ENCODE data around the gene RAB28.

RAB28 gene

GRCh38 chr4:13368217-13368616 lies 115.9 kb downstream of the RAB28 start:
- no peak for DNase-seq

- no peak for DNase-seq
Observed at GRCh38 chr4:13367691-13368090, 116.4 kb downstream of the RAB28 start.

- no peak for DNase-seq
Observed at GRCh38 chr4:13367244-13367643, 116.9 kb downstream of the RAB28 start.

DNA sequence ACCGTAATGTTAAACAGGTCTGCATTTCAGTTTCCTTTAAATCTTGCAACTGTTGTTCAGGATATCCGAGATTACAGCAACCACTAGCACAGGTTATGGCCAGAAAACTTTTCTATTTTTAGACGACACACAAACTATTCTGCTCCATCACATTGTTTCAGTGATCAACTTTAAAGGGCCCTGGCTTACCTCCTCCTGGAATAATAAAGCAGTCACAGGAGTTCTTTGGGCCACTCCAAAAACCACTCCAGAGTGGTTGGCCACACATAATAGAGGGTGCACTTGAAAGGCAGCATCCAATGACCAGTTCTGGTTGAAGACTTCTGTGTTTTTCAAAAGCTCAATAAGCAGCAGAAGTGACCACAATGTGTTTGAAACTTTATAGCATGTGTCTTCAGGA lies 118.9 kb downstream of the RAB28 start:
- DNase-seq = no peak

DNA sequence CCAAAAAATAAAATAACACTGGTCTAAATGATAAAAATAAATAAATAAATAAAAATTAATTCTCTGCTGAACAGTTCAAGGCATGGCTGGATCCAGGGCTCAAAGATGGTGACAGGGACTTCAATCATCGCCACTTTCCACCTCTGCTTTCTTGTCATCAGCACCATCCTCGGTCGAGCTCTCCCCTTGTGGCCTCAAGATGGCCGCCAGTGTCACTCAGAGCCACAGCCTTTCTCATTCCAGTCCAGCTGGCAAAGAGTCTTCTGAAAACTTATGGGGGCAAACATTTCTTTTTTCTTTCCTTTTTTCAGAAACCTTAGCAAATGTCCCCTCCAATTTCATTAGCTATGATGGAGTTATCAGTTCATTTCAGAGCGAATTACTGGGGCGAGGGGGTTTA lies 119.5 kb downstream of the RAB28 start:
- no peak for DNase-seq

GRCh38 chr4:13364172-13364571 lies 120.0 kb downstream of the RAB28 start:
- no peak for DNase-seq

GRCh38 chr4:13359809-13360208 lies 124.3 kb downstream of the RAB28 start:
- DNase-seq = no peak

DNA sequence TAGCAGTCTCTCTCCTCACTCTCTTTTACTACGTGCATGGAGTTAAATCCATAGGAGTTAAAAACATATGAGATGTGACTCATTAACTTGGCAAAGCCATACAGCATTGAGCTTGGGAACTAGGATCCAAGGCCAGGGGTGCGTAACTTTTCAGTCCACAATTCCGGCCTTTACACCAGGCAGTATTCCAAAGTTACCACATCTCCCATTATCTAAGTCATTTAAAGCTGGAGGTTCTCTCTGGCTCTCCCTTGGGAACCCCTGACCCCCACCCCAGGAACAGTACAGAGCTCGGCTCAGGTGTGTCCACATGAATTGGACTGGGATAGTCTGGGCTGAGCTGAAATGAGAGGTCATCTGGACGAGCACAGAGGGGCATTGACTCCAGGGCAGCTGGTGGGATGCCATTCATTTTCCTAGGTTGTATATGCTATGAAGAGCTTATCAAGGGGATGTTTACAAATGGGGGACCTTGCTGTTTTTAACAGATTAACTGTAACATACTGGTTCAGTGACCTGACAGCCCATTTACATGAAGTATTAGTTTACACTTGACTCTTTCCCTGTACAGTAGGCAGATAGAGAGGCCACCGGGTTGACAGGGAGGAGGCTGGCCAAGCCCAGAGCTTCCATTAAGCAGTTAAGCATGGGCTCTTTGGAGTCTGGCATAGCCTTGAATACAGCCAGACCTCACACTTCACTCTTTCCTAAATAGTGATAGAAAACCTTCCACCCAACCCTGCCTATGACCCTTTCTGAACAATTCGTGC lies 128.8 kb downstream of the RAB28 start:
- no peak for DNase-seq

GRCh38 chr4:13349096-13349495 lies 135.0 kb downstream of the RAB28 start:
- DNase-seq = no peak

DNA sequence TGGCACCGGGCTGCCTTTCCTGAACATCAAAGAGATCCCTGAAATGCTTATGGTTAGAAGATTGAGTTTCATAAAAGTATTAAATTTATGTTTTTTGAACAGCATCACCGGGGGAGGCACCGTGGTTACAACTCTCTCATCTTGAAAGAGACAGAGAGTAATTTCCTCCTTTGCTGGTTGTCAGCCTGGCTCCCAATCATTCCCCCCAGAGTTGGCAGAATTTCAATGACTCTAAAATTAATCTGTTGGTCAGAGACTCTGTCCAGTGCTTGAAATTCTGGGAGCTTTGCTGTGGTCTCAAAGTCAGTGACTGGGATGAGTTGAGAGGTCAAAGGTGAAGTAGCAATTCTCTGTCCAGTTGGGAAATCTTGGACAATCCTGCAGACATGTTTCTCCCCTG lies 135.9 kb downstream of the RAB28 start:
- no peak for DNase-seq

DNA sequence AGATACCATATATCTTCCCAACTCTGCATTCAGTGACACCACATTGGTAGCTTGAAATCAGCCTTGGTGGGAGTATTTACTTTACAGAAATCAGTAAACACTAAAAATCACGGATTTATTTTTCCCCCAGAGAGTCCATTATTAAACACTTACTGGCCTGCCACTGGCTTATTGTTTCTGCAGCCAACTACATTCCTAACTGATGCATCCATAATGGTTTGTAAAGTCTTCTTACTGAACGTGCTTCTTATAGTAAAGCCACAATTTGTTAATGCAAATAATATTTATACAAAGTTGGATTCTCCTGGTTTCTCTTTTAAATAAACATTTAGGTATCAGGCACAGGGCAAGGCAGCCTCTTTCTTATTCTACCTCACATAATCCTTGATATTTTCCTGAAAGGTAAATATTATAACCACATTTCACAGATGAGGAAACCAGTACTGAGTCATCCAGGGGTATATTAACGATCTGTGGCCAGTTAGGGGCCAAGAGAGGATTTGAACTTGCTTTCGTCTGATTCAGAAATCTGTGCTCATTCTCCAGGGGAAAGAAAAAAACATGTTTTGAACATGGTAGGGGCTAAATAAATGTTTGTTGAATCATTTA lies 136.5 kb downstream of the RAB28 start:
- DNase-seq = no peak

- DNase-seq = no peak
Observed at GRCh38 chr4:13344216-13344615, 139.9 kb downstream of the RAB28 start.

GRCh38 chr4:13340672-13341071 lies 143.5 kb downstream of the RAB28 start:
- no peak for DNase-seq

DNA sequence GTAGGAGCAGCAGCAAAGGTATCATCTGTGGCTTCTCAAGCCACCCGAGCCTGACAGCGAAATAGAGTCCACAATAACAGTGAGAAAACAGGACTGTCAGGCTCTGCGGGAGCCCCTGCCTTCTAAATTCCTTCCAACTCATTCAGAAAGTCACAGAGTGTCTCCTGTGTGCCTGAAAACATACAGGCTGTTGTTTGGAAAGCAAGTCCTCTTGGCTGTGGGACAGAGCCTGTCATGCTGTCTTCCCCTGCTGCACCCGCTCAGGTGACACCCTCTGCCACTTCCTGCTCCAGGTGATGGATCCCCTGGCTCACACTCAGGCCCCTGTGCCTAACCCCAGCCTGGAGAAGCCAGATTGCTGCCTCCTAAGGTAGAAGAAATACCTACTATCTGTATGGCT lies 152.3 kb downstream of the RAB28 start:
- no peak for DNase-seq

- no peak for DNase-seq
Observed at GRCh38 chr4:13329963-13330362, 154.2 kb downstream of the RAB28 start.

GRCh38 chr4:13329340-13329850 lies 154.7 kb downstream of the RAB28 start:
- no peak for DNase-seq

- DNase-seq = no peak
Observed at GRCh38 chr4:13328591-13328990, 155.5 kb downstream of the RAB28 start.

DNA sequence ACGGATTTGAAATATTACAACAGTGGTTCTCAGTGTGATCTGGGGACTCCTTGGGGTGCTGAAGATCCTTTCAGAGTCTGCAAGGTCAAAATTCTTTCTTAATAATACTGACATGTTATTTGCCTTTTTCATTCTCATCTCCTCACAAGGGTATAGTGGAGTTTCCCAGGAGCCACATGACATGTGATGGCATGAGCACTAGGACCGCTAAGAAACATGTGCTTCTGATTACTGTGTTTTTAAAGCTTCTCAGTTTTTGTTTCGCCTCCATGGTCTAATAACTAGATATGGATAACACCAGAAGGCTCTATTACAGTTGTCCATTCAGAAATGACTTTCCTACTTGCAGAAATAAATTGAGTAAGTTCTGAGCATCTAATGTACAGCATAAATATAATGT lies 156.1 kb downstream of the RAB28 start:
- DNase-seq = no peak

- no peak for DNase-seq
Observed at GRCh38 chr4:13325744-13326143, 158.4 kb downstream of the RAB28 start.

DNA sequence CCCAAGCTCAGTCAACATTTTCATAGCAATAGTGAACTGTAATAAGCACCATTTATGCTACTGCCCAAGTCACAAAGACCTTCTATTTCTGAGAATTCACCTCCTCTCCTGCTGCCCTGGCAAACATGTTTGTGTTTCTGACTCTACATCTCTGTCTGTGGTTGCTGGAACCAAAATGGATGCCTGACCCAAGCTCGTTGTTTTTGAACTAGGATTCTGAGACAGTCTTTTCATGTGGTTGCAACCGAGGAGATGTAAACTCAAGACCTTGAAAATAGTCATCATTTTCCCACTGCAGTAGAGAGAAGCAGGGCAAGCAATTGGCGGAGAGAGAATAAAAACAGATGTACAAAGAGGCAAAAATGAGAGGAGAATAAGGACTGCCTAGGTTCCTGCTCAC lies 160.2 kb downstream of the RAB28 start:
- no peak for DNase-seq

DNA sequence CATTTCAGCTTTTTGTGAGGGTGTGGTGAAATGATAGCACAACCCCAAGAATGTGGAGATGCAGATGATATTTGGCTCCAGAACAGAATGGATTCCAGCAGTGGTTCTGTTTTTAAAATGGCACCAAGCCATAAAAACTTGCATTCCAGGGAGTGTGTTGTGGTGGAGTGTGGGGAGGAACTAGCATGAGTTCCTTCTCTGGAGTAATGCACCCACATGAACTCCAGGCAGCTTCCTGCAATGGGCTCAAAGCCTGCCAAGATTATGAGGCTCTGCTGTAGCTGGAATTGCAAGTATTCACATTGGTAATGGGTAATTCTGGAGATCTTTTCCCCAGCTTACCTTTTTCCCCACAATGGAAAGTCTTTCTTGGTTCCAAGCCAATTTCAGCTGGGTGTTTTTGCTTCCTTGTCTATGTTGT lies 161.4 kb downstream of the RAB28 start:
- DNase-seq = no peak
